Type B pancreatic cell (in vitro differentiated cells): ENCODE results near the gene AP3B1. TPM values are rescaled to one million over a fixed set of nuclear protein-coding genes. Genes with fewer than 3 reads are reported as not detected.

Source experiments
- DNase-seq: peaks from one replicate; pipeline ENCODE4 v3.0.0; 2021; ENCODE audit warnings: mixed read lengths; ENCODE audit not compliant: unreplicated experiment; ENCODE audit errors: extremely low spot score
- H3K27ac Mint-ChIP-seq: 2 replicates; pipeline ENCODE4 v1.8.0; 2021; ENCODE audit warnings: mild to moderate bottlenecking, mixed read lengths
- H3K27me3 Mint-ChIP-seq: 2 replicates; pipeline ENCODE4 v1.8.0; 2021; ENCODE audit warnings: mixed read lengths
- H3K36me3 Mint-ChIP-seq: 2 replicates; pipeline ENCODE4 v1.8.0; 2021; ENCODE audit warnings: mixed read lengths
- H3K4me1 Mint-ChIP-seq: one replicate; pipeline ENCODE4 v1.8.0; 2021; ENCODE audit warnings: mixed read lengths; ENCODE audit not compliant: unreplicated experiment
- H3K4me3 Mint-ChIP-seq: 2 replicates; pipeline ENCODE4 v1.8.0; 2021; ENCODE audit warnings: mild to moderate bottlenecking, mixed read lengths
- H3K9me3 Mint-ChIP-seq: 2 replicates; pipeline ENCODE4 v1.8.0; 2021; ENCODE audit warnings: mixed read lengths
- total RNA-seq: library from RNA; stranded (reverse); gene quantifications from 2 replicates; pipeline ENCODE4 v1.2.1, GENCODE V29; 2021; ENCODE audit warnings: low replicate concordance
- TF ChIP-seq, protein P1 (sequence below): fragments of 200-600 bp; sonication (generic); conservative IDR thresholded peaks from 2 replicates; pipeline ENCODE4 v1.5.0; 2021; ENCODE audit warnings: antibody characterized with exemption, mild to moderate bottlenecking

The AP3B1 gene
- total RNA-seq, 1 donor from 2014 or later = 48.4 TPM

DNA sequence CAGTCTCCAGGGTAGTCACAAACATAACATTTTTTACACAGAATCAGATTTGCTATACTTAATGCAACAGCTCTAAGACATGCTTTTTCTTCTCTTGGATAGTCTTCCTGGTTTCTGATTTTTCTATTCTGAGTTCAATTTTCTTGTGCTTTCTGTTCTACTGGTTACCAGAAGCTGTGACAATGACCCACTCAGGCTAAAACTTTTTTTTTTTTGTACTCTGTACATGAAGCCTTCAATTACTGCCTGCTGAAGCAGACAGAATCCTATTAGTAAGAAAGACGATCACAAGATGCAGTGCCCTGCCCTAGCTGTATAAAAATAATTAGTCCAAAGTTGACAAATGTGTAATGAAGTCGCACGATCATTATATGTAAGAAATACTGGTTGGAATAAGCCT lies 287.3 kb downstream of the AP3B1 start:
- H3K27me3 Mint-ChIP-seq = no peaks in the 10 kb centered on the region
- TF ChIP-seq, protein P1, sequence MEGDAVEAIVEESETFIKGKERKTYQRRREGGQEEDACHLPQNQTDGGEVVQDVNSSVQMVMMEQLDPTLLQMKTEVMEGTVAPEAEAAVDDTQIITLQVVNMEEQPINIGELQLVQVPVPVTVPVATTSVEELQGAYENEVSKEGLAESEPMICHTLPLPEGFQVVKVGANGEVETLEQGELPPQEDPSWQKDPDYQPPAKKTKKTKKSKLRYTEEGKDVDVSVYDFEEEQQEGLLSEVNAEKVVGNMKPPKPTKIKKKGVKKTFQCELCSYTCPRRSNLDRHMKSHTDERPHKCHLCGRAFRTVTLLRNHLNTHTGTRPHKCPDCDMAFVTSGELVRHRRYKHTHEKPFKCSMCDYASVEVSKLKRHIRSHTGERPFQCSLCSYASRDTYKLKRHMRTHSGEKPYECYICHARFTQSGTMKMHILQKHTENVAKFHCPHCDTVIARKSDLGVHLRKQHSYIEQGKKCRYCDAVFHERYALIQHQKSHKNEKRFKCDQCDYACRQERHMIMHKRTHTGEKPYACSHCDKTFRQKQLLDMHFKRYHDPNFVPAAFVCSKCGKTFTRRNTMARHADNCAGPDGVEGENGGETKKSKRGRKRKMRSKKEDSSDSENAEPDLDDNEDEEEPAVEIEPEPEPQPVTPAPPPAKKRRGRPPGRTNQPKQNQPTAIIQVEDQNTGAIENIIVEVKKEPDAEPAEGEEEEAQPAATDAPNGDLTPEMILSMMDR = no peak

DNA sequence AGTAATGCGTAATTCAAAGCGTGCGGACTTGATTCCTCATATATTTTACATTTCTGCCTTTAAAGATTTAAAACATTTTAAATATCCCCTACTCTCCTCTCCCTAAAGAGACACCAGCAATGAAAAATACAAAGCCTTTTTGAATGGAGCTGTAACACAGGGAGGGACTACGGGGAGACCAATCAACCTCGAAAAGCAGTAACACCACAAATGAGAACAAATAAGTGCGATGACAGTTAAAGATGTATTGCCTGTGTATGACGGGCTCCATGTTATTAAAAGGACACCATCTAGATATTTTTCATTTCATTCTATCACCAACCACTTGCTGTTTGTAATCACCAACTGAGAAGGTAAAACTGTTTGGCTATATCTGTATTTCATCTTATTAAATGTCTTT lies 288.0 kb downstream of the AP3B1 start:
- Mint-ChIP-seq H3K27me3 (no peaks in the 10 kb centered on the region), H3K36me3 (peaks cover under 1% of the 10 kb centered on the region), H3K4me3 (no peak overlapping the region), H3K9me3 (no peaks in the 10 kb centered on the region), H3K4me1 (peaks cover 19% of the 10 kb centered on the region), H3K27ac (no peak overlapping the region)
- TF ChIP-seq, protein P1 = no peak
- no peak for DNase-seq

More for the DNA sequence above, 287.3 kb downstream of the AP3B1 start:
- no peaks in the 10 kb centered on the region for H3K9me3 Mint-ChIP-seq
- no peak overlapping the region for H3K4me3 Mint-ChIP-seq
- peaks cover 19% of the 10 kb centered on the region for H3K4me1 Mint-ChIP-seq
- DNase-seq = no peak
- H3K27ac Mint-ChIP-seq = no peak overlapping the region
- H3K36me3 Mint-ChIP-seq = no peaks in the 10 kb centered on the region

DNA sequence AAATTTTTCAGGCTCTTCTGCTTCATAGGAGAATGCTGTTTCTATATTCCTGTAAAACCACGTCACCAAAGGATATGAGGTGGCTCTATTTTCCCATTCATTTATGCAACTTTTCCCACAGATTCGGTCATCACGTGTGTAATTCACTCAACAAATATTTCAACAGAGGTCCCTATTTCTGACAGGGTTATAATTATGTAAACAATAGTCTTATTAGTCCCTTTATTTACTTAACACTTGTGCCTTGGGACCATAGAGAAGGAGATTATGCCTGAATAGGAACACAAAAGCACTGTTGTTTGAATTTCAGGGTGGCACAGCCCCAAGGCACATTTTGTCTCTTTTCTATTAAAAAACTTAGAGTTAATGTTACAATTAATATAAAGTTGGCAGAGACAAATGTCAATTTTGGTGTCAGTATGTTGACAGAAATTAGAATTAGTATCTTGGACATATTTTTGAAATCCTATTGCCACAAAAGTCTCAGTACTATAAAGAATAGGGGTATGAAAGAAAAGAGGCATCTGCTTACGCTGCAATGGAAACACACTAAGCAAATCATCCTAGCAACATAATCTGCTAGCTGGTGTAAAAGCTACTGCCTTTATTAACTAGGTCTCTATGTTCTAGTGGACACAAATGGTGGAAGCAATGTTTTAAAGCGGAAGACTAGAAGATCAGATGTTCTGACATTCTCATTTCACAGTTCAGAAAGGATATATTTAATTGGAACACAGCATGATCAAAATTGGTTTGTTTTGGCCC lies 289.3 kb downstream of the AP3B1 start:
- DNase-seq = no peak
- peaks cover 19% of the 10 kb centered on the region for H3K4me1 Mint-ChIP-seq
- no peaks in the 10 kb centered on the region for H3K27me3 Mint-ChIP-seq

DNA sequence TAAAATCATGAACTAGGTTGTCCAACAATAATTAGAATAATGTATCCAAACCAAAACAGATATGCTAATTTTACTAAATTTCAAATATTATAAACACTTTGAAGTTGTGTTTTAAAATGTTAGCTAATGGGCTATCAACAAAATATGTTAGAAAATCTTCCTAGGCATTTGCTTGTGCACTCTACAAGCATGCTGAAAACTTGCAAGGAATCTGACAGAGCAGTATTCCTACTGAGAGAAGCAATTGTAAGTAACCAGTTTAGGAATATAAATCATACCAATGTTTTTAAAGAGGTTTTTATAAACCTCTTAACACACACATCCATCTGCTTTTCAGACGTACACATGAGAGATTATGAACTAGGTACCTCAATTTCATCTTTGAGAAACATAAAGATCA lies 289.9 kb downstream of the AP3B1 start:
- Mint-ChIP-seq H3K4me1 (peaks cover 19% of the 10 kb centered on the region), H3K36me3 (peaks cover 3% of the 10 kb centered on the region), H3K9me3 (no peaks in the 10 kb centered on the region), H3K27me3 (no peaks in the 10 kb centered on the region), H3K4me3 (no peak overlapping the region), H3K27ac (no peak overlapping the region)
- TF ChIP-seq, protein P1 = no peak
- DNase-seq = no peak

More for the DNA sequence above, 289.3 kb downstream of the AP3B1 start:
- Mint-ChIP-seq H3K36me3 (peaks cover 3% of the 10 kb centered on the region), H3K9me3 (no peaks in the 10 kb centered on the region), H3K27ac (no peak overlapping the region), H3K4me3 (no peak overlapping the region)
- TF ChIP-seq, protein P1 = no peak

DNA sequence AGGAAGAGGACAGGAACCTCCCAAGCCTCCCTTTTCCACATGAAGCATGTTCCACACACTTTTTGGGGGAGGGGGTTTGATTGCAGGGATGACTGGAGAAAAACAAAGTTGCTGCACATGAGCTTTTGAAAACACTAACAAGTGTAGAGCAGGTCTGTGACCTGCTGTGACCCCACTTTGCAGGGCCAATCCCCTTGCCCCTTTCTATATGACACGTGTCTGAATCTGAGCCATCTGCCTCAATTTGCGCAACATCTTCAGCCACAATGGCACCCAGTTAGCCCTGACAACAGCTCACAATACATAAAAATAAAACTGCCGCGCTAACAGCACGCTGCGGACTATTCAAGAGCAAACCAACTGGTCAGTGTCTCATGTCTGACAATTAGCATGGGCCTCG lies 290.6 kb downstream of the AP3B1 start:
- TF ChIP-seq, protein P1 = no peak
- H3K27me3 Mint-ChIP-seq = no peaks in the 10 kb centered on the region
- peaks cover 9% of the 10 kb centered on the region for H3K36me3 Mint-ChIP-seq
- H3K27ac Mint-ChIP-seq = no peak overlapping the region
- no peak for DNase-seq
- peaks cover 25% of the 10 kb centered on the region for H3K4me1 Mint-ChIP-seq
- no peaks in the 10 kb centered on the region for H3K9me3 Mint-ChIP-seq
- H3K4me3 Mint-ChIP-seq = no peak overlapping the region
